COR-L47 (cell line): Measurements from ENCODE around the gene TLX3.
"Not testable (repeated sequence)": the region's sequence is repeated elsewhere in the genome, so short reads cannot be mapped to it uniquely, and the experiment has no call there.

Experiments used
- DNase-seq: peaks from one replicate; lab custom pipeline; 2025; lab: John Stamatoyannopoulos, UW

The TLX3 gene

DNA sequence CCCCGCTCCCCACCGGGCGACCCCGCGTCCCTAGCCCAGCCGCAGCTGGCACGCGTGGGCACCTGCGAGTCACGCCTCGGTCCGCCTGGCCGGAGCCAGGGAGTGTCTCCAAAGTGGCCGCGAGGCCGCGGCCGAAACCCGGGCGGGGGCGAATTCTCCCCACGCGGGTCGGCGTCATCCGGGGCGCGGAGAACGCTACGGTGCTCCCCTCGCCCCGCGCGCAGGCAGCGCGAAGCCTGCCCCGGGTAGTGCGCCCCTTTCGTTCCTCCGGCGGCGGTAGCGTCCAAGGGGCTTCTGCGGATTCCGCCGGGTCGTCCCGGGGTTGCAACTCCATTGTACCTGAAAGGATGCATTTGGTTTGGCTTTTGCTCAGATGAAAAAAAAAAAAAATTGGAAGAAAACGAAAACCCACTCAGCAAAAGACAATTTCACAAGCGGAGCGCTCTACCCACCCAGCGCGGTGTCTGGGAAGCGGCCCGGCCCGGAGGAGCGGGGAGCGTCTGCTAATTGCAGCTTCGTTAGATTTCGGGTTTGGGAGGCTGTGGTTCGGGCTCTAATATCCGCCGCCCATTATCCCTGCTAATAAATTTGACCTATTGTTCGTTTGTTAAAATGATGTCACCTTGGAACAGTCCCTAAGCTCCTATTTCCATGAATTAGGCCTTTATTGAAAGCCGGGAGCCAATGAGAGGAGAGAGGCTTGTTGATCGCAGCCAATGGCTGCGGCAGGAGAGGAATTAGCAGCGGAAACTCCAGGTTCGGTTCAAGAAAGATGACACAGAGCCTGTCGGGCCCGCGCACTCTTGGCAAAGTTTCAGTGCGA lies at the start of gene TLX3:
TSS of gene TLX3 (plus strand) at position 796 of the 823 bp plus-strand sequence. CDS start 118 bp downstream, outside the sequence.
- peak; percentile 56 for DNase-seq

GRCh38 chr5:171261361-171261760 lies 47.7 kb upstream of the TLX3 start:
- no peak for DNase-seq

DNA sequence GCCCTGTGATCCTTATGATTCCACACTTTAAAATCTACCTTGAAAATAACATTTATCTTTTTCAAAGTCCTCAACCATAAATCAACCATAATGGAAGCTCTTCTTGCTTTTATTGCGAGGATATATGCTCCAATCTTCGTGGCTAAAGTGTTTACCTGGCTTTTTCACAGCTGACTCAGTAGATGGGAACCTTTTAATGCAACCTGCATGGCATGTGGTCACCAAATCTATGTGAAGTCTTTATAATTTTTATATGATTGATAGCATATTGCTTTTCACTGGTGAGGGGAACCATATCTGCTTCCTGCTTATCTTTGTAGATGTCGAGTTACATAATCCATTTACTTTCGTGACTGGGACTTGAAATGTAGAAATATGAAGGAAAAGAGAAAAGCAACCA lies 47.1 kb upstream of the TLX3 start:
- no peak for DNase-seq

- no peak for DNase-seq
Observed at GRCh38 chr5:171263181-171263580, 45.9 kb upstream of the TLX3 start.

DNA sequence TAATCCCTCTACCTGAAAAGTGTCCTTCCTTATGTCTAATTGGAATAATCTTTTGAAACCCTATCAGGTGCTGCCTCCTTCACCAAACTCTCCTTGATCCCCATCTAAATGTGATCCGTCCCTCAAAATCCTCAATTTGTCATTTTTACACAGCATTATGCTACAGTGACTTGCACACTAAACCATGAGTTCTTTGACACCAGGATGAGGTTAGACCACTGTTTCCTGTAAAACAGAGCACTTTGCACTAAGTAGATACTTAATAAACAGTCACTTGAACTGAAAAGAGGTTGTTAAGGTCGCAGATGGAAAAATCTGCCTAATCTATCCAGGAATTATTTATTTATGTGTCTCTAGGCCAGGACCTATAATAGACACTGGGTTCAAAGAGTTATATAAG lies 44.2 kb upstream of the TLX3 start:
- no peak for DNase-seq

DNA sequence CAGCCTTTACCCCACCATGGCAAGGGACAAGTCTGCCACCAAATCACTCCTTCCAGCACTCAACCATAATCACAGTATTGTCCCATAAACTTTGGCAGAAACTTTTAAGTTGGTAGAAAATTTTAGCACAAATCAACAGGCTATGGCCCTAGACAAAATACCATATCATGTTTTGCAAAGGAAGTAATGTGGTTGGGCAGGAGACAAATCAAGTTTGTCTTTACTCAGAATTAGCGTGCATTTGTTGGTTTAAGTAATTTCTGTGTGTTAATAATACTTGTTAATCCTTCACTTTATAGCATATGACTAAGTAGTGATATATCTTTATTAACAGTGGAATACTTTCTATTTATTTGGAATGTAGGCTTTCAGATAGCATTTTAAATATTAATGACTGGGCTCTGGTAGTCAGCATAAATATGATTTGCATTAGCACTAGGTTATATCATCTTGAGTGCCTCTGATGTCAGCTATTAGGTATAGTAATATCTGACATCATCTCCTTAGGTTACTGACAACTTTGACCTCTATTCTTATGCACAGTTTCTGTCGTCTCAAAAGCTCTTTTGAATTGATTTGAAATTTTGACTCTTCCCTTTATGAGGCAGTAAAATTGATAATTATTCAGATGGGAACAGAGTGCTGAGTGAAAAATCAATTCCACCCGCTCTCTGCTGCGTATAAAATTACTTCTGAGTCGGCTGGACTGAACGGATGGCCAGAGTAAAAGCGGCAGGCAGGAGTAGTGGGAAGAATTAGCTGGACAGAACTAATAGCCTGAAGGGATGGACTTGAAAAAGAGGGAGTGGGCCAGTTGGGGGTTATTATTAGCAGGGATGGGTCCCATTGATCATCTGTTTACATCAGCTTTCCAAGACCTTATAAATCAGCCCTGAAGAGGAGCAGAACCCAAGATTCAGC lies 40.1 kb upstream of the TLX3 start:
- DNase-seq: no peak

- no peak for DNase-seq
Observed at GRCh38 chr5:171269717-171270116, 39.3 kb upstream of the TLX3 start.

GRCh38 chr5:171270136-171270535 lies 38.9 kb upstream of the TLX3 start:
- DNase-seq: no peak

DNA sequence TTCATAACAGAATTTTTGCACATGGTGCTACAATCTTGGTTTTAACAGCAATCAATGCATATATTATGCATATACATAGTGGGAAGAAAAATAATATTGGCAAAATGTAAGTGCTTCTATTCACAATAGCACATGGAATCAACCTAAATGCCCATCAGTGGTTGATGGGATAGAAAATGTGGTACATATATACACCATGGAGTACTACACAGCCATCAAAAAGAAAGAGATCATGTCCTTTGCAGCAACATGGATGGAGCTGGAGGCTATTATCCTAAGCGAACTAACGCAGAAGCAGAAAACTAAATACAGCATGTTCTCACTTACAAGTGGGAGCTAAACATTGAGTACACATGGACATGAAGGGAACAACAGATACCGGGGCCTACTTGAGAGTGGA lies 37.2 kb upstream of the TLX3 start:
- no peak for DNase-seq

DNA sequence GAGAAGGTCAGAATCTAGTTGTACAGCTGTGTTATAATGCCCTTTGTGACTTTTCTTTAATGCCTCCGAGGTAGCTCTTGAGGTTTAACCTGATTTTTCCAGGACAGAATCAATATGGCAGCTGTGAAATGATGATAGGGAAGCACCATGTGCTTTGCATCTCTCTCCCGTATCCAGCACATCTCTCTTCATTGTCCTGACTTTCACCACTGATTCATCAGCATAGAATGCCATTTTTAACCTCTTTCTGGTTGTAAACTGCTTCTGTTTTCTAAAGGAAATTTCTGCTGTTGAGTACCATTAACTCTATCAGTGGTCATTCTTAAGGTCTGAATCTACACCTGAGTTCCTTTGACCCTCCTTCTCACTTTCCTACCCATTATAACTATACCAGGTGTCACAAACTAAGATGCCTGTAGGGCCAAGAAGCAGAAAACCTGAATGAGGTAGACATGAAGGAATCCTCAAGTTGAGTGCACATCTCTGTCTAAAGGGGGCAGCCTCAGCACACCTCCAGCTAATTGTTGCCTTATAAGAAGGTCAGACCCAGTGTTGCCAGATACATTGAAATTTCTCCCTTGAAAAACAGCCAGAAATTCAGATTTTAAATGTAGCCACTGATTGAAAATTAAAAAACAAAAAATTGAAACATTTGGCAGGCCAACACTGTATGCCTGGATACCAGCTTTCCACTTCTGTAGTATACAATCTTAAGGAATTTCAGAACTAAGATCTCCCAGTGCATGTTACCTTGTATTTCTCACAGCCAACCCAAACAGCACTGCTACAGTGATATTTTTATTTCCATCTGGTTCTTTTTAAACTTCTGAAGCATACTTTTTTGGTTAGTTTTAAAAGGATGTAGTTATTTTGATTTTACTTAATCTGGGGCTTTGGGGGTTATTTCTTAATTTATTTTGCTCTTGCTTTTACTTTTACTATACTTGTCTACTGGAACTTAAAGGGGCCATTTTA lies 35.8 kb upstream of the TLX3 start:
- peak; percentile 25 for DNase-seq

DNA sequence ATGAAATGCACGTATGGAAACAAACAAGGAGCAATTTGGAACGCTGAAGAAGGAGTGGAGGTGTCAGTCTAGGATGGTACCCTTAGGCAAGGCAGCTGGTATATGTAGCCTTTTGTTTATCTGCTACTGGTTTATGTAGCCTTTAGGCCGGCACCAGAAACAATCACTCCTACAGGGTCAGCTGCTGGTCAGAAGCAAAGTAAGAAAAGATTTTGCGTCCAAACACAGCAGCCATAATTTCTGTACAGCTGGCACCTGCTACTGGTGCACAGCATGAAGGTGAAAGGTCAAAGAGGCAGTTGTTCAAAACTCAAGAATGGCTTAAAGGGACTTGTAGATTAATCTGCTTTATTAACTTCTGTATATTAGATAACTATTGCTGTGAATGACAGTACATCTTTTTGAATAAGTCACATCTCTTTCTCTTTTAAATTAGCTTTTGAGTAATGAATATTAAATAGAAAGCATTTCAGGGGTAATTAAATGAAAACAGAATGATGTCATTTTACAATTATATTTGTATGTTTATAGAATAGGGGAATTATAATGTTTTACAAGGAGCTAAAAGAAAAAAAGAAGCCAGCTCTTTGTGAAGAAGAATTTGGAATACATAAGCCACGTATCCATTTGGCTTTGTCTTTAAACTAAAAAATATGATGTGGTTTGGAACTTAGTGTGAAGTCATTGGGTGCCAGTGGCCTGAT lies 33.1 kb upstream of the TLX3 start:
- DNase-seq: peak; percentile 63

GRCh38 chr5:171283753-171284152 lies 25.3 kb upstream of the TLX3 start:
- DNase-seq: no peak

DNA sequence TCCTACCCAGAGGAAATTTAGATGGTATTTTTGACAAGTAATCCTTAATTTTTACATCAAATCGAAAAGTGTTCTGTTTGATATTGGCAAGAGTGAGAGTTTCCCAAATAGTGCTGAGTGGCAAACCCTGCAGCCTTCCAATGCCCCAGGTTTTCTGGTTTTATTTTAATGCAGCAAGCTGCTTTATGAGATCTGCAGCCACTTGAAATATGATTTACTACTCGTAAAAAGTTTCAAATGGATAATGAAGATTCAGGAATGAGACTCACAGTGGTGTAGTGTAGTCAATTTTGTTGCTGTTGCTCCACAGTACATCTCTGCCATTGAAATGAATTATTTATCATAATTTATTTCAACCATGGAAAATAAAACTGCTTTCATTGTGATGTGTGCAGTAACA lies 23.6 kb upstream of the TLX3 start:
- no peak for DNase-seq

GRCh38 chr5:171288066-171288465 lies 21.0 kb upstream of the TLX3 start:
- DNase-seq: no peak

DNA sequence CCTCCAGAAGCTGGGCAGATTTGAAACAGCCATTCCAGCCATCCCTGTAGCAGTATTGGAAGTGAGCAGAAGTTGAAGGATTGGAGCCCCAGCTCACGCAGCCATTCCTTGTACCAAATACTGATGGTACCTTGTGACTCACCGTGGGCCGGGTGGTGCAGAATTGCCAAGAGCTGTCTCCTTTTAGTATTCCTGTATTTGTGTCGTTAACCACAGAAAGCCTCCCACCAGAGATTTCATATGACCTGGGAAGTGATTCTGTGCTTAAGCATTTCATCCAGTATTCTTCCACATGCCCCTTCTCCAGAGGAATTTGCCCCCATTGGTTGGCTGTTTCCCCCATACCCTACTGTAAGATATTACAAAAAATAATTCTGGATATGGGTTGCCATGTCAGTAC lies 17.7 kb upstream of the TLX3 start:
- DNase-seq: no peak

GRCh38 chr5:171295299-171295698 lies 13.7 kb upstream of the TLX3 start:
- no peak for DNase-seq

- no peak for DNase-seq
Observed at GRCh38 chr5:171295801-171296200, 13.2 kb upstream of the TLX3 start.

GRCh38 chr5:171297941-171298340 lies 11.1 kb upstream of the TLX3 start:
- not testable (repeated sequence) for DNase-seq

DNA sequence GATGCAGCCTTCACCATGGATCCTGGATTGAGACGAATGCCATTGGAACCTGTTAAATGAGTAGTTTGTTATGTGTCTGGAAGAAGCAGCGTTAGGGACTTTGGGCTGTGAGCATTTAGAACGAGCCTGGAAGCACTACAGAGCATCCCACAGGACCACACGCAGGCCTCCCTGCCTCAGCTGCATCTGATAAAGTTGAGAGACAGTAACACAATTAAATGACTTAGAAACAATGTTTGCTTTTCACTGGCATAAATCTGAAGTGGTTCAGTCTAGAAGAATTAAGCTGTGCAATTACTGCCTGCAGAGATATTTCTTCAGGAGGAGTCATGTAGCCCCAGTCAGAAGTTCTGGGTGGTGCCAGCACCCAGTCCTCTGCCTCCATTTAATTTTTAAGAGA lies 9.8 kb upstream of the TLX3 start:
- DNase-seq: no peak

- no peak for DNase-seq
Observed at GRCh38 chr5:171299851-171300250, 9.2 kb upstream of the TLX3 start.

- no peak for DNase-seq
Observed at GRCh38 chr5:171300358-171300757, 8.7 kb upstream of the TLX3 start.
